ENCODE data around the gene KIN. TPM values are rescaled to one million over a fixed set of nuclear protein-coding genes. Genes with fewer than 3 reads are reported as not detected.

Gene KIN
- total and polyA plus RNA-seq, 2 of the 4 experiments (the other 2 are of a cell fraction): 3.0 to 6.4 TPM

GRCh38 chr10:7788639-7789286, 970 bp upstream of the KIN start:
- Histone ChIP-seq H3K4me3 (ENCODE audit: insufficient read depth, low read depth, low read length) (peak overlapping the region; percentile 84), H3K9me3 (ENCODE audit: control insufficient read depth, insufficient read depth, low read length) (no peaks in the 10 kb centered on the region), H4K91ac (ENCODE audit: insufficient read depth, low read depth, low read length) (peak overlapping the region; percentile 71; the same call in 1 of the 2 replicates), H3K27ac (ENCODE audit: insufficient read depth, low read length) (peak overlapping the region; percentile 90), H4K5ac (ENCODE audit: low read depth, low read length) (no peak overlapping the region), H3K4me2 (ENCODE audit: low read depth, low read length) (peak overlapping the region; percentile 98), H3K4me1 (ENCODE audit: control insufficient read depth, insufficient read depth, low read length) (peaks cover 1% of the 10 kb centered on the region; the same call in 1 of the 2 replicates), H2BK20ac (ENCODE audit: low read depth, low read length) (no peak overlapping the region), H3K18ac (ENCODE audit: low read depth, low read length) (no peak overlapping the region), H3K9ac (ENCODE audit: low read depth, low read length) (peak overlapping the region; percentile 89), H2BK15ac (ENCODE audit: low read depth, low read length) (no peak overlapping the region), H2AK9ac (replicated peaks; ENCODE audit: low read depth, low read length, poor library complexity) (peak overlapping the region; percentile 95), H4K8ac (ENCODE audit: low read depth in 2 of 2, low read length in 2 of 2) (peak overlapping the region; percentile 88 to 93; a peak in 2 of 4 replicates), H2BK5ac (ENCODE audit: low read depth, low read length, poor library complexity, severe bottlenecking) (peak overlapping the region; percentile 81), H3K23ac (ENCODE audit: low read depth, low read length) (peak overlapping the region; percentile 62), H3K9me1 (ENCODE audit: insufficient read depth, low read length) (0 out of 2 replicates have a peak, but pooled peaks cover 7% of the 10 kb centered on the region), H3K4ac (ENCODE audit: low read depth, low read length) (peak overlapping the region; percentile 93), H3K27me3 (ENCODE audit: control insufficient read depth, insufficient read depth, low read length) (no peaks in the 10 kb centered on the region), H3K14ac (replicated peaks; ENCODE audit: low read depth, low read length) (peak overlapping the region; percentile 84), H3K79me1 (ENCODE audit: low read depth in 1 of 2, low read length in 2 of 2) (peaks cover 2 to 50% of the 10 kb centered on the region in 2 experiments; a peak in 2 of 4 replicates), H2BK120ac (ENCODE audit: low read depth, low read length) (peak overlapping the region; percentile 4; the same call in 1 of the 2 replicates), H3K36me3 (ENCODE audit: control insufficient read depth, insufficient read depth, low read length) (no peaks in the 10 kb centered on the region; the same call in none of the 2 replicates), H2AFZ (replicated peaks; ENCODE audit: low read length, poor library complexity) (peak overlapping the region; percentile 94), H2AK5ac (ENCODE audit: low read depth, low read length) (peak overlapping the region; percentile 92; the same call in 1 of the 2 replicates), H3K56ac (ENCODE audit: extremely low read depth, insufficient read depth, low read length) (peak overlapping the region; percentile 46; the same call in 1 of the 2 replicates), H4K20me1 (ENCODE audit: insufficient read depth, low read length) (peaks cover 54% of the 10 kb centered on the region)
- ATAC-seq (ENCODE audit: low read depth) (no peak), DNase-seq (peak; percentile 26)
- 0% methylated on average over 3 of the region's 25 CpGs; no CpG with 5 or more reads in 1 of the 2 experiments for WGBS, 2 experiments (ENCODE audit: extremely low coverage in 2 of 2, insufficient read length in 1 of 2)
- no TSS peak for BruUV-seq (replicated peaks)
- ChIA-PET CTCF (no interaction called here), POLR2A (ENCODE audit: unreplicated experiment) (no interaction called here)
- in situ Hi-C loops (cut with MboI; ENCODE audit: low sequenced_read_pairs) (loop anchor here (25.0 kb wide), 1 partner anchor 1051 kb away; no protein-coding TSS in a partner anchor), intact Hi-C loops (cut with micrococcal nuclease) (no loop called here), dilution Hi-C loops (cut with HindIII; ENCODE audit: low sequenced_read_pairs, unreplicated experiment) (no loop called here)
- no peak; the same call in 1 of the 2 replicates for TF ChIP-seq POLR2A (IDR thresholded peaks at IDR 0.05; ENCODE audit: low read depth, low read length)
- TF ChIP-seq ELK1 (IDR thresholded peaks at IDR 0.05; ENCODE audit: borderline replicate concordance, low read depth, low read length): no peak
- no peak for TF ChIP-seq RFX5 (IDR thresholded peaks at IDR 0.05; ENCODE audit: low read depth, low read length)
- no peak for TF ChIP-seq FOS (IDR thresholded peaks at IDR 0.05; ENCODE audit: low read depth, low read length)
- no peak for TF ChIP-seq CHD1 (IDR thresholded peaks at IDR 0.05; ENCODE audit: low read depth, low read length)
- no peak for TF ChIP-seq CTCF (conservative IDR thresholded peaks at IDR 0.05; ENCODE audit: low read depth, low read length)
- no peak for TF ChIP-seq NFE2L2 (IDR thresholded peaks at IDR 0.05; ENCODE audit: low read depth, low read length)
- TF ChIP-seq USF2 (IDR thresholded peaks at IDR 0.05; ENCODE audit: low read depth, low read length): no peak
- no peak for TF ChIP-seq MAZ (IDR thresholded peaks at IDR 0.05; ENCODE audit: borderline replicate concordance, low read depth, low read length)
- TF ChIP-seq MXI1 (IDR thresholded peaks at IDR 0.05; ENCODE audit: borderline replicate concordance, low read depth, low read length): no peak
- no peak for TF ChIP-seq RAD21 (IDR thresholded peaks at IDR 0.05; ENCODE audit: low read length)
- no peak for TF ChIP-seq SMC3 (IDR thresholded peaks at IDR 0.05; ENCODE audit: low read depth, low read length)
- no peak for TF ChIP-seq CEBPB (IDR thresholded peaks at IDR 0.05; ENCODE audit: low read depth, low read length)
- TF ChIP-seq RCOR1 (IDR thresholded peaks at IDR 0.05; ENCODE audit: insufficient replicate concordance, low read length): no peak

Data from IMR-90 (cell line).